HG02981 (cell line): ENCODE data around the gene GRM1.
"Not testable (repeated sequence)": the region's sequence is repeated elsewhere in the genome, so short reads cannot be mapped to it uniquely, and the experiment has no call there.

ENCODE experiments used
- ATAC-seq: cut with Tn5 transposase; IDR thresholded peaks from one replicate; pipeline ENCODE4 v1.9.1; 2021; ENCODE audit warnings: mild to moderate bottlenecking, moderate library complexity; ENCODE audit not compliant: unreplicated experiment

GRM1 gene

GRCh38 chr6:146189131-146189530 lies 160.3 kb downstream of the GRM1 start:
- no peak for ATAC-seq

DNA sequence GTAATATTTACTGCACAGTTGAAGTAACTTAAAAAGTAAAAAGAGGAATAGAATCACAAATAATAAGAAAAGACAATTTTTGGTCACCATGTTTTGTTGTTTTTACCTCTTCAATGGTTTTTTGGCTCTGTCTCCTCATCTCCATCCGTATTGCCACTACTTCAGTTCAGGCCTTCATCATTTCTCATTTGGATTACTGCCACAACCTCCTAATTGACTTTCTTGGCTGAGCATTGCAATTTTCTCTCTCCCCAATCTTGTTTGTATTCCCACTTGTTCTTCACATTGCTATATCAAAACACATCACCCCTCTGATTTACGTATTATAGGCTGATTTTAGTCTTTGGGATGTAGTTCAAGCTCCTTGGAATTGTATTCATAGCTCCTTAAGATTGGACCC lies 161.7 kb downstream of the GRM1 start:
- ATAC-seq = no peak

DNA sequence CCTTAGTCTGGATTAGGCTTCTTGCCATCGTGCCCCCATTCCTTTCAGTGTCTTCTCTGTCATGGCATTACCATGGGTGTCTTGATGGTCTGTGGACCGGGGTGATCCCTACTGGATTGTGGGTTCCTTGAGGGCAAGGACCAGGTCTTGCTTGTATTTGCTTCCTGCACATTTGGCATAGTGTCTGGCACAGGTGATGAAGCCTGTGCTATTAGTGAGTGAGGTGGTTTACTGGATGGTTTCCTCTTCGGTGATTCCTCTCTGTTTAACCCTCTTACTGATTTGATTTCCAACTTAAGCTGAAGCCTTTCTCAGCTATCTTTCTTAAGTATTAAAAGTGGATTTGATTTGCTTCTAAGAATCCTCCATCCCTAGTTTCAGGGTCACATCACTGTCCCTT lies 162.3 kb downstream of the GRM1 start:
- no peak for ATAC-seq

- no peak for ATAC-seq
These were observed 162.8 kb downstream of the GRM1 start for GRCh38 chr6:146191612-146192011.

DNA sequence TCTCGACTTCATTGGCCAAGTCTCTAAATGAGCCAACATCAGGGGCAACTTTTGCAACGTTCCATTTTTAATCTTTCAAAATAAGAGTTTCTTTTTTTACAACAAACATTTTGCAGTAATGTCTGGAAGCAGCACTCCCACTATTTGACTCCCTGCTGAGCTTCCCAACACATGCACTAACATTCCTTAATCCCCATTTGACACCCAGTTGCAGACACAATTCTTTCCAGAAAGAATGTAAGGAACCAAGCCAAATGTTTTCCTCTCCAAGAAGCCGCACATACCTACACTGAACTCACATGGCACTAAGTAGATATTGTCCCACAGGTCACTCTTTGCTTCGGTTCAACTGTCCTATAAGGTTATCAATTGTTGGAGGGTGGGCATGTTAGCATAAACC lies 165.6 kb downstream of the GRM1 start:
- ATAC-seq = no peak

DNA sequence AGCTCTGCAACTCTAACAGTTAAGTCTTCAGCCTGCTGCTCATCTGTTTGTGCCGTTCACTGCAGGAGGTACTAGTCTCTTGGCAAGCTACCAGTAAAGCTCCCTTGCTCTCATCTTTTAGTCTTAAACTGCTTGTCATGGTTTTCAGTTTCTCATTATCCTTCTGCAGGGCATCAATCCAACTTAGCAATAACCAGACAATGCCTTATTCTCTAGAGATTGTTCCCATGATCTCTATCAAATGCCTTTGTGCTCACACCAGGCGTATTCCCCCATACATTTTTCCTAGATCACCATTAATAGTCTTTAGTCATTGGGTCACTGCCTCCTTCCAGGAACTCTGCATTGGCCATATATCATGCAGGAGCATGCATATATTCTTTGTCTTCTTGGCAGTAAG lies 171.3 kb downstream of the GRM1 start:
- no peak for ATAC-seq

DNA sequence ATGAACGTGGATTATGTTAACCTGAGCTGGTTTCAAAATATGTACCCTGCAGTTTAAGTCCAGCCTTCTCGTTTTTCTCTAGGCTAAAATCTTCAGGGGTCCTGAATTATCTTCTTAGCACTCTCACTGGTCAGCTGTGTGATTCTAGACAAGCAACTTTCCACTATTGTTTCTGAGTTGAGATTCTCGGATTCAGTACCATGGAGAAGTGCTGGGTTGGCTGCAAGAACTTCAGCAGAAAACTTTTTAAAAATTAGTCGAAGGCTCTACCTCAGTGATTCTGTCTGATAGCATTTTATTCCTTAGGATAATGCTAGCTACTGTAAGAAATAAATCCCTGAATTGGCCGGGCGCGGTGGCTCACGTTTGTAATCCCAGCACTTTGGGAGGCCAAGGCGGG lies 173.7 kb downstream of the GRM1 start:
- no peak for ATAC-seq

- no peak for ATAC-seq
These were observed 181.1 kb downstream of the GRM1 start for GRCh38 chr6:146209942-146210341.

GRCh38 chr6:146210406-146211083 lies 181.7 kb downstream of the GRM1 start:
- no peak for ATAC-seq

DNA sequence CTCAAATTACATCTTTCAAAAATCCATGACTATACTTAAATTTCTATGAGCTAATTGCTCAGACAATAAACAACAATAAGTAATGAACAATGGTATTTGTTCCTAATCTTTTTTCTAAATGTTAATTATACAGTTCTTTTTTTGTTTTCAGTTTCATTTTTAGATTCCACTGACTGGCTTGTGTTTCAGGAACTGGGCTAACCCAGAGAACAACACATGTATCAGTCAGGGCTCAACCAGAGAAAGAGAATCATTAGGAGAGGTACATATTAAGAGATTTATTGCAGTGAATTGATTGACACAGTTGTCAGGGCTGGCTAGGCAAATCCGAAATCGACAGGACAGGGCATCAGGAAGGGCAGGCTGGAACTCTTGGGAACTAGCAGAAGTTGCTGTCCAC lies 182.8 kb downstream of the GRM1 start:
- no peak for ATAC-seq

- no peak for ATAC-seq
These were observed 183.9 kb downstream of the GRM1 start for GRCh38 chr6:146212781-146213180.

- no peak for ATAC-seq
These were observed 190.2 kb downstream of the GRM1 start for GRCh38 chr6:146219101-146219500.

- no peak for ATAC-seq
These were observed 195.6 kb downstream of the GRM1 start for GRCh38 chr6:146224449-146224848.

- ATAC-seq = no peak
These were observed 196.1 kb downstream of the GRM1 start for GRCh38 chr6:146224988-146225387.

GRCh38 chr6:146240322-146240721 lies 211.5 kb downstream of the GRM1 start:
- no peak for ATAC-seq

GRCh38 chr6:146240807-146241206 lies 211.9 kb downstream of the GRM1 start:
- ATAC-seq = no peak

DNA sequence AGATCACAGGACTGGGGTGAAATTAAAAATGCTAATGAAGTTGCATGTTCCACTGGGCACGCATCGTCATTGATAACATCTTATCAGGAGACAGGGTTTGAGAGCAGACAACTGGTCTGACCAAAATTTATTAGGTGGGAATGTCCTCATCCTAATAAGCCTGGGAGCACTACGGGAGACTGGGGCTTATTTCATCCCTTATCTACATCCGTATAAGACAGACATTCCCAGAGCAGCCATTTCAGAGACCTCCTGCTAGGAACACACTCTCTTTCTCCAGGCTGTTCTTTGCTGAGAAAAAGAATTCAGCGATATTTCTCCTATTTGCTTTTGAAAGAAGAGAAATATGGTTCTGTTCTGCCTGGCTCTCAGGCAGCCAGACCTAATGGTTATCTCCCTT lies 214.8 kb downstream of the GRM1 start:
- ATAC-seq = not testable (repeated sequence)

DNA sequence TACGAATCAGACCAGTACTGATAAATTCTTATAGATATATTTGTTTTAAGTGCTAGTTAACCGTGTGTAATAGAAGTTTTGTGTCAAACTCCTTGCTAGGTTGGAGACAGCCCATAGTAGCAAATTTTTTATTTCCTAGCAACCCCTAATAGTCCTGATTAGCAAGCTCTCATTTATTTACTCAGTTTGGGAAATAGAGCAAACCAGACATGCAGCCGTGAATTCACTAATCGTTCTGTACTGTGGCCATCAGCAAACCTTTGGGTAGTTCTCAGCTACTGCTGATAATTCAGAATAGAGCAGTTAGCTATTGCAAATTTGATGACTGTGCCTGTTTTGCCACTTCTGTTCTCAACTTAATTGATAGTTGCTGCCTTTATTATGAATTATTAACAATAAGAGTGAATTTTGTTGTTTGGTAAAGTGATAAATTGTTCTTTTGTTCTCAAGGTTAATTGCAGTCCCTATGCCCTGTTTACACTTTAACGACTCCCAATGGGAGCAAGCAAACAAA lies 215.8 kb downstream of the GRM1 start:
- ATAC-seq = no peak

DNA sequence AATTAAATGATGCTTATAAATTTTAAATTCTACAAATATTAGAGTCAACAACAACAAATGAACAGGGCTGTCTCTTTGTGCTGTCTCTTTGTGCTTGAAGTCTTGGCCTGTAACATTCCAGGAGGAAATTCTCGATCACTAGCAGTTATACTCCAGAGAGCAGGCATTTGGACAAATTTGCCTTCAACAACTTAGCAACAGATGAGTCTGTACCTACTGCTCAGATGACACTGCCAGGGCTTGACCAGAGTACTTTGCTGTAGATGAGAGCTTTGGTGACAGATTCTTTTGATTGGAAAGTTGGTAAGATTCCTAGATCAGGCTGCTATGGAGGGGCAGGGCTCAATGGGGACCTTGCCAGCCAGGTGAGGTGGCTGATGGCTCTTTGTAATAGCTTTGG lies 217.2 kb downstream of the GRM1 start:
- no peak for ATAC-seq

- no peak for ATAC-seq
These were observed 224.8 kb downstream of the GRM1 start for GRCh38 chr6:146253691-146254090.

- ATAC-seq = no peak
These were observed 229.3 kb downstream of the GRM1 start for GRCh38 chr6:146258206-146258605.

DNA sequence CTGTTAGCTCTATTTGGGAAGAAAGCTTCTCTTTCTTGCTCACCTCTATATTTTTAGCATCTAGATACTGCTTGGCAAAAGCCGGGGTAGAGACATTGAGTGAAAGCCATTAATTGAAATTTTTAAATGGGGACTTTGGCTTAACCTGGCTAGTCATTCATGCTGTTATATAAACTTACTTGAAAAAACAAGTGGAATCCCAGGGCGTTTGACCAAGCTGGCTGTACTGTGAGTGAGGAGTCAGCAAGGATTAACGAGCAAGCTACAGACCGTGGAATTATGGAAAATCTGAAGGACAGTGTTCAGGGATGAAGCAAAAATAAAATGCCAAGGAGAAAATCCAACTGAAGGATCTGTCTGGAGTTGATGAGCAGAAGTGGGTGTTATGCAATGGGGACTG lies 232.0 kb downstream of the GRM1 start:
- no peak for ATAC-seq

DNA sequence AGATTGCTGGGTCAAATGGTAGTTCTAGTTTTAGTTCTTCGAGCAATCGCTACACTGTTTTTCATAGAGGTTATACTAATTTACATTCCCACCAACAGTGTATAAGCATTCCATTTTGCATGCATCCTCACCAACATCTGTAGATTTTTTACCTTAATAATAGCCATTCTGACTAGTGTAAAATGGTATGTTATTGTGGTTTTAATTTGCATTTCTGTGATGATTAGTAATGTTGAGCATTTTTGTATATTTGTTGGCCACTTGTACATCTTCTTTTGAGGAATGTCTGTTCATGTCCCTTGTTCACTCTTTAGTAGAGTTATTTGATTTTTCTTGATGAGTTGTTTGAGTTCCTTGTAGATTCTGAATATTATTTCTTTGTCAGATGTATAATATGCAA lies 236.2 kb downstream of the GRM1 start:
- ATAC-seq = no peak
